Ramos (cell line): ENCODE measurements around the gene ALDH6A1.

ENCODE experiments used
- in situ Hi-C: fragments of 300-500 bp; cut with MboI; formaldehyde crosslinking; loops from one replicate; pipeline ENCODE4 v1.14.3; 2022; ENCODE audit warnings: low sequenced_read_pairs; ENCODE audit not compliant: unreplicated experiment

ALDH6A1 gene

DNA sequence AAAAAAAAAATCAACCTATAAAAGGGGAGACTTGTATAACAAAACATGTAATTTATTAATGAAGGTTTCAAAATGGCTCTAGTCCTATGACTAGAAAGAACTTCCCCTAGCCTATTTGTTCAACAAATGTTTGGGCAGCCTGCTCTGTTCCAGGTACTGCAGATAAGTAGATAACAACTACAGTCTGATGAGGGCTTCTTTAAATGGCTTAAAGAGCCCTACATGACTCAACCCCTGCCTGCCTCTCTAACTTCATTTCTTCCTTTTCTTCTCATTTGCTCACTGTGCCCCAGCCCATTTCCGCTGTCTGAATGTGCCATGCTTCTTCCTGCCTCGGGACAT, 21.5 kb downstream of the ALDH6A1 start:
- in situ Hi-C loops = no loop called here

DNA sequence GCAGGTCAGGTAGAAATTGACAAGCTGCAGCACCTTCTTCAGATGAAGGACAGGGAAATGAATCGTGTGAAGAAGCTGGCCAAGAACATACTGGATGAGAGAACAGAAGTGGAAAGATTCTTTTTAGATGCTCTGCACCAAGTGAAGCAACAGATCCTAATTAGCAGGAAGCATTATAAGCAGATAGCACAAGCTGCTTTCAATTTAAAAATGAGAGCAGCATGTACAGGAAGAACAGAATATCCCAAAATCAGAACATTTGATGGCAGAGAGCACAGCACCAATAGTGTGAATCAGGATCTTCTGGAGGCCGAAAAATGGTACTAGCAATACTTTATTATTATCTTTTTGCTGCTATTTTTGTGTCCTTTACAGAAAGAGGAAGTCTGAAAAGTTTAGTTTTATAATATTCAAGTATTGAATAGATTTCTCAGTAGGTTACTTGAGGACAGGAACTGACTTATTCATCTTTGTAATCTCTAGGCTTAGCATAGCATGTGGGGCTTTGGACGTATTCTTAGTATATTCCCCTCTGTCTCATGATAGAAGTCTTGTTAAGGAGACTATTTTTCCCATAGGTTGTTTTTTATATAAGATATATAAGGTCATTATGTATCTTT, 34.3 kb downstream of the ALDH6A1 start:
- in situ Hi-C loops = no loop called here

DNA sequence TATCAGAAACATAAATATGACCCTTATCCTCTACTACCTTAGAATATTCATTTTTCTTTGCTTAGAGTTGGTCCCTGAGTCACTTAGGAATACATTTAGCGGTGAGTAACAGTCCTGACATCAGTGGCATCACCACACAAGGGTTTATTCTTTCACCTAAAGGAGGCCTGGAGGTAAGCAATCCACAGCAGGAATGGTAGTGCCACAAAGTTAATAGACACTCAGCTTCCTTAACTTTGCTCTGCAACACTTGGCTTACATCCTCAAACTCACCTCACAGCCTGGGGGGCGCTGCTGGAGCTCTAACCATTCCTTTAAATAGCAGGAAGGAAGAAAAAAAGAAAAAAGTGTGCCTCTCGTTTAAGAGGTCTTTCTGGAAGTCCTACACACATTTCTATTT, 36.0 kb downstream of the ALDH6A1 start:
- in situ Hi-C loops = no loop called here

DNA sequence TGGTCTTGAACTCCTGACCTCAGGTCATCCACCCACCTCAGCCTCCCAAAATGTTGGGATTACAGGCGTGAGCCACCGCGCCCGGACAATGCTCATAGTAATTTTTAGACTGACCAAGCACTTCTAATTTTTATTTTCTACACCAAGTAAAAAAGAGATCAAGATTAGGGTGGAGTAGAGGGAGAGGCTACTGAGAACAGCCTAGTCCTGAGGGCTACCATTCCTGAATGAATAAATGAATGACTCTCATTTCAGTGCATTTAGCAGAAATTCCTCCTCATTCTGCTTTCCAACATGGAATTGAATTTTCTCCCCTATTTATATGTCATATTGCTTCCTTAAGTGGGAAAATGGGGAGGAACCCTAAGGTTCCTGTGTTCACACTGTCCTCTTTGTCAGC, 38.7 kb downstream of the ALDH6A1 start:
- in situ Hi-C loops = no loop called here

DNA sequence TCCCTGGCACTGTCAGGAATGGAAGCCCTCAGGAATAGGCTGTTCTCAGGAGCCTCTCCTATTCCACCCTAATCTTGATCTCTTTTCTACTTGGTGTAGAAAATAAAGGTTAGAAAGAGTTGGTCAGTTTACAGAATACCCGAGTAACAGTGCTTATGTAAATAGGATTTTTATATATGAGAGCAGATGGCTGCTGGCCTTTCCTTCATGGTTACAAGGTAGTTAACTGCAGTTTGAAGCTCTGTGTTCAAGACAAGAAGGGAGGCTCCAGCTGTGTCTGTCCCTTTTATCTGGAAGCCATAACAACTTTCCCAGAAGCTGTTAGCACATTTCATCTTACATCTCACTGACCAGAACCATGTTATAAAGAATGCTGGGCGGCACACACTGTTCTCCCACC, 42.0 kb downstream of the ALDH6A1 start:
- in situ Hi-C loops = no loop called here

DNA sequence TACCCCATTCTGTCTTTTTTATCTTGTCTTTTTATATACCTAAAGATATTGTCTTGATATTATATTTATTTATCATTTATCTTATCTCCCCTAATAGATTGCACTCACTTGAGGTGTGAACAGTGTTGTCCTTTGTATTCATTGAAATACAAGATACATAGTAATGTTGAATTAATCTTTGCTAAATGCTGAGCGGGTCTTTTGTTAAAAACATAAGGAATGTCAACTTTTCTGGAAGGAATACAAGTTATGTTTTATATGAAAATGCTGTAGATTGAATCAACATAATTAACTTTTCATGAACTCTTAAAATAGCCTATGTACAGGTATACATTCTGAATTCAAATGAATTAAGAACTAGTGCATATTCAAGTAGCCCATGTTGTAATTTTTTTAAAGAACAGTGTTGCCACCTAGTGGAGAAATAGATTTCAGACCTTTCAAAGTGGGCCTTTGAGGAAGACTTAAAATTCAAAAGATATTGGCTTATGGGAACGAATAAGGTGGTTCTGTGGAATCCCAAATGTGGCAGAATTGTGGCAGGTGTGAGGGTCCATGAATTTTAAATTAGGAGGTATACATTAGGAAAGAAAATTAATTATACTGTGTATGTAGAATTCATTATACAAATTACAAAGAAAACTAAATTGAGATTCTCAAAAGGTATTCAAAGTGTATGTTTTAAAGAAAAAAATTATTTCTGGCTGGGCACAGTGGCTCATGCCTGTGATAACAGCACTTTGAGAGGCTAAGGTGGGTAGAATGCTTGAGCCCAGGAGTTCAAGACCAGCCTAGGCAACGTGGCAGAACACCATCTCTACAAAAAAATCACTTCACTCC, 46.0 kb downstream of the ALDH6A1 start:
- in situ Hi-C loops = no loop called here

DNA sequence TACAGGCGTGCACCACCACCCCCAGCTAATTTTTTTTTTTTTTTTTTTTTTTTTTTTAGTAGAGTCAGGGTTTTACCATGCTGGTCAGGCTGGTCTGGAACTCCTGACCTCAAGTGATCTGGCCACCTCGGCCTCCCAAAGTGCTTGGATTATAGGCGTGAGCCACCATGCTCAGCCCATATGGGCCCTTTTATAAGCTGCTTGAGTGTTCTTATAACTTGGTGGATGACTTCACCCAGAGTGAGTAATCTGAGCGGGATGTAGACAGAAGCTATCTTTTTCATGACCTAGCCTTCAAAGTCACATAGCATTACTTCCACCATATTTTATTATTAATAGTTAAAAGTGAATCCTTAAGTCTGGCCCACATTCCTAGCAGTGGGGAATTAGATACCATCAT, 48.7 kb downstream of the ALDH6A1 start:
- in situ Hi-C loops = no loop called here

DNA sequence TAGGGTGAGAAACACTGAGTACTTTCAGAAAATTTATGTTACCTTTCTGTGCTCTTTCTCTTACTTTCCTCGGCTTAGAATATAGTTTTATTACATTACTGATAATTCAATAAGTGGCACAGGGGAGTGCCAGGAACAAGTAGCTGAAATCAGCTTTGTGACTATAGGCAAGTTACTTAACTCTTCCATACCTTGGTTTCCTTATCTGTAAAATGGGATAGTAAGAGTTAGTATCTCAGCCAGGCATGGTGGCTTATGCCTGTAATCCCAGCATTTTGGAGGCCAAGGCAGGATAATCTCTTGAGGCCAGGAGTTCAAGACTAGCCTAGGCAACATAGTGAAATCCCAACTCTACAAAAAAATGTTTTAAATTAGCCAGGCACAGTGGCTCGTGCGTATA, 49.7 kb downstream of the ALDH6A1 start:
- in situ Hi-C loops = no loop called here

DNA sequence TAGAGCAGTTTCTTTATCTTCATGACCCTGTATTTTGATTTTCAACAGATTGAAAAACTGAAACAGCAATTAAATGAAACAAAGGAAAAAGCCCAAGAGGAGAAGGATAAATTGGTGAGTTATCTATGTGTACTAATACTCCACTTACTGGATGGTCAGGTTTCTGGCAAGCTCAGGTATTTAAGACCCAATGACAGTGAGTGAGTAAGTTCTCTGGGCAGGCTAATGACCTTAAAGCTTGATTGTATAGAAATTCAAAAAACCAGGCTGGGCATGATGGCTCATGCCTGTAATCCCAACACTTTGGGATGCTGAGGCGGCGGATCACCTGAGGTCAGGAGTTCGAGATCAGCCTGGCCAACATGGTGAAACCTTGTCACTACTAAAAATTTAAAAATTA, 55.1 kb downstream of the ALDH6A1 start:
- in situ Hi-C loops = no loop called here

DNA sequence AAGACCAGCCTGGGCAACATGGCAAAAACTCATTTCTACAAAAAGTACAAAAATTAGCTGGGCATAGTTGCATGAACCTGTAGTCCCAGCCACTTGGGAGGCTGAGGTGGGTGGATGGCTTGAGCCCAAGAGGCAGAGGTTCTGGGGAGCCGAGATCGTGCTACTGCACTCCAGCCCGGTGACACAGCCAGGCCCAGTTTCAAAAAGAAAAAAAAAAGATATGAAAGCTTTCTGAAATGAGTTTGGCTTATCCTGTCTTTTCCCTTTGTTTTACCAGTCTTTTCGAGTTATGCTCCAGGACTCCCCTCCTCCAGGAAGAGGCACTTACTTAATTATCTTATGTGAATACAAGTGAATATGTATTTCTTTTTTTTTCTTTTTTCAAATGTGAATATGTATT, 61.9 kb downstream of the ALDH6A1 start:
- in situ Hi-C loops = no loop called here

DNA sequence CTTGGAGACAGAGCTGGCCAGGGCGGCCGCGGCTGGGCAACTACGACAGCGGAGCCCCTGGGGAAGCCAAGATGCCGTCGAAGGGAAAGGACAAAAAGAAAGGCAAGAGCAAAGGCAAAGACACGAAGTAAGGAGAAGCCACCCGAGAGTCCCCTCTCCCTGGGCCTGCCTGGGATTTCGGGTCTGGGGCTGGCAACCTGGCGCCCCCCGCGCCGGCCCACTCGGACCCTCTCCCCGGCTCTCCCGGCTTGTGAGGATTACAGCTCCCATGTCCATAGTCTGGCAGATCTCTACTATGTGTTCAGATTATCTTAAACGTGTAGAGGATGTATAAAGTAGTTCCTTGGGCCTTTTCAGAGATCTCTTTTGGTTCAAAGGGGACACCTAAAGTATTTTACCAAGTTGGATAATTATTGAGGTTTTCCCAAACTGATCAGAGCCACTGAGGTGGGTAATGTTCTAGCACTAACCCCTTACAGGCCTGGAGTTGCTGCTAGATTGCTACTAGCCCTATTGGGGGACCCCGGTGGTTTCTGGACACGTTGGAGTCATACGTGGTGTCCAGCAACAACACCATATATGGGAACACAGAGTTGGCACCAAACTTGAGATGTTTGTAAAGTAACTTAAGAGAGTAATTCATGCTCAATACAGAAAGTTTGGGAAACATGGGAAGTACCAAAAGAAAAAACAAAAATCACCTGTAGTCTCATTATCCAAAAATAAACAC, 64.7 kb downstream of the ALDH6A1 start:
- in situ Hi-C loops = no loop called here

DNA sequence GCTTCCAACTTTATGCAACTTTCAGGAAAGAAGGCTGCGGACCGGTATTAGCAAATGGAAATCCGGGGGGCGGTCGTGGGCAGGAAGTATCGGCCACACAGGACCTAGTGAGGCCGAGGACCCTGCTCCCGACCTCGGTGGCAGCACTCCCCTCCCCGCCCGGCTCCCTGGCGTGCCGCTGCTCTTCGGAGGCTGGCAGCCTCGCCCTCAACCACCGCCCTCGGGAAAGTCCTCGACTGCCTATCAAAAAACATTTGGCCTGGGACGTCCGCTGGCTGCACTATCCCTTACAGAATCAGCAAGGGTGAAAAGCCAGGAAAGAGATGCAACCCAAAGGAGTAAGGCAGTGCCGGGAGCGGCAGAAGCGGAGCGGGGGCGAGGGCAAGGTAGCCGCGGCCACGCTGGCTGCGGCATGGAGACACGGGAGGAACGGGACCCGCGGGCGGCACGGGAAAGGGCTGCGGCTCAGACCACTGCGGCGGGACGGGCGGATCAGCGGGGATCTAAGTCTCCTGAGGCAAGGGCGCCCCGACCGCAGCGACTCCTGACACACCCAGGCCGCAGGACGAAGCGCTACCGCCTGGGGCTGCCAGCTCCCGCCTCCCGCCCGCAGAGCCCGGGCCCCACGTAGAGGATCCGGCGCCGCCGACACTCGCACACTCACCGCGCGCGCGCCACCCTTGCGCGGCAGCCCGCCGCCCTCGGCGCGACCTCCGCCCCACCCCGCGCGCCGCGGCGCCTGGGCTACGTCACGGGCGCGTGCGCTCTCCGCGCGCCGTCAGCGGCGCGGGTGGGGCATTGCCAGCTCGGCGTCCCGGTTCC, 65.5 kb downstream of the ALDH6A1 start, which contains the start of the genes BBOF1 and ENTPD5:
BBOF1 (plus strand) TSS at position 764 of the 822 bp plus-strand sequence. CDS start 130 bp downstream, outside the sequence.
ENTPD5 (minus strand) TSS at position 703 of the 822 bp plus-strand sequence. CDS start 31,186 bp downstream, outside the sequence.
- in situ Hi-C loops = no loop called here

DNA sequence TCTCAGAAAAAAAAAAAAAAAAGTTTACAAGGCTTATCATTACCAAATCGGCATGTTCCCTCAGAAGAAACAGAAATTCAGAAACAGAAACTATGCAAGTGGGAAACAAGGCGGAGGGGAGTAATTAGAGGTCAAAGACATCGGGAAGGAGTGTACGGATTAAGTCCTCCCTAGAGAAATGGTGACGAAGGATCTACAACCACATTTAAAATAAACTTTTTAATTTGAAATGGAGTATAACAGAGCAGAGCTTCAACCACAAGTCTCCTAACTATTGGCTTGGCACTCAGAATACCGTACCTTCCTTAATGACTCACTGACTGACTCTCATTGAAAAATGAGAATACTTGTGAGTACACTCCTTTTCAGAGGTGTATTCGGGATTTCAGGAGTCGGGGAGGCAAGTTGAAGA, 66.1 kb downstream of the ALDH6A1 start:
- in situ Hi-C loops = no loop called here

DNA sequence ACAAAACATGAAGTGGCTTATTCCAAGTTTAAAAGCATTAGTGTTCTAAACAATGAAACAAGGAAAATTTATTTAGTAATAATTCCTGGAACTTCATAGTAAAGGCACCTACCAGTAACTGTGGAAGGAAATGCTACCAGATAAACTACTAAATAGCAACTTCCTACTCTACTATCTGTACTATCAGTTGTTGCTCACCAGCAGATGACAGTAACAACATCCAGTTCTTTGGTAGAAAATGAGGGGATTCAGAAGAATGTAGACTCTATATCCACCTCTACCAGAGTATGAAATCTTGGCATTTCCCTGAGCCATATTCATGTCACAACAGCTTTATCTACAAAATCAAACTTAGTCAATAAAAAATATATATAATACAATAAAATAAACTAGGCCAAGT, 68.3 kb downstream of the ALDH6A1 start:
- in situ Hi-C loops = no loop called here

DNA sequence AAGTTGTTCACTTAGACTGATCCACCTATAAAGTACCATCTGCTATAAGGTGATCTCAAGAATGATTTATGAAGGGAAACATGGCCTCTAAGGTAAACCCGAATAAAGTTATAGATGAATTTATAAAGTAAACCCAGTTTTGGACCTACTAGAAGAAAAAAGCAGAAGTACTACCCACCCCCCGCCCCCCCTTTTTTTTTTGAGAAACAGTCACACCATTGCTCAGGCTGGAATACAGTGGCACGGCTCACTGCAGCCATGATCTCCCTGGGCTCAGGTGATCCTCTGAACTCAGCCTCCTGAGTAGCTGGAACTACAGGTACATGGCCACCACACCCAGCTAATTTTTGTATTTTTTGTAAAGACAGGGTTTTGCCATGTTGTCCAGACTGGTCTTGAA, 69.1 kb downstream of the ALDH6A1 start:
- in situ Hi-C loops = no loop called here

DNA sequence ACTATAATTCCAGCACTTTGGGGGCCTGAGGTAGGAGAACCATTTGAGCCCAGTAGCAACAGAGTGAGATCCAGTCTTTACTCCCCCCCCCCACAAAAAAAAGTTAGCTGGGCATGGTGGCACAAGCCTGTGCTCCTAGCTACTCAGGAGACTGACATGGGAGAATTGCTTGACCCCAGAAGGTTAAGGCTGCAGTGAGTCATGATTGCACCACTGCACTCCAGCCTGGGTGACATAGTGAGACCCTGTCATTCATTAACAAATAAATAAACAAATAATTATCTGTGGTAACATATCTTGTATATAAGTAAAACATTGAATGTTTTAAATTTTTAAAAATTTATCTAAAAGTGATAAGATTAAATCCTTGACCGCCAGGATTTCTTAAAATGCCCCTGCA, 70.0 kb downstream of the ALDH6A1 start:
- in situ Hi-C loops = no loop called here

DNA sequence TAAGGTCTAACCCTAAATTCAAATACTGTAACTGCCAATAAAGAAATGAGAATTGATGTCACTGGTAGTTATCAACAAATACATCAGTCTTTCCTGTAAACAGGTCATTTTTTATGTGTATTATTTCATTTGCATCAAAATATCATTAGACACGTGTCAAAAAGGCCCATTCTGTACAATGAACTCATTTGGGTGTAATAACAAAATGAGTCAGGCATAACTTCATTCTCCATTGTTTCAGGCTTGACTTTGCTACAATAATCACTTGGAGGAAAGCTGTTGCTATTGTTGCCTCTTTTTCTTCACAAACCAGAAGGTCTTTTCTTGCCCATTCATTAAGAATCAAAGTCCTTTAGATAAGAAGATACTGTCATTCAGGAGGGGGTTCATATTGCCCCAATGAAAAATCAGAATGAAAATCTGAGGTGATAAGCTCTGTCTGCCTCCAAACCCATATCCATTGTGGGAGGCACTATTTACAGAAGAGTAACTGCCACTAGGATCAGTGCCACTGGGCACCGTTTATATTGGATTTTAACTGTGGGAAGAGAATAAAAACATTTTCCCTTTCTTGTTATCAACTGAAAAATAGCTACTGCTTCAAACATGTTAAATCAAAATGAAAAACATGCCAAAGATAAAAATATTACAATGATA, 75.3 kb downstream of the ALDH6A1 start:
- in situ Hi-C loops = no loop called here
